H1 (cell line): Measurements from ENCODE around the gene SSBP3.

Source experiments
- POLR2AphosphoS5 ChIP-seq: IDR thresholded peaks from 2 replicates; pipeline ENCODE4 v1.6.1; 2011; ENCODE audit warnings: low read depth, low read length
- YY1 ChIP-seq: IDR thresholded peaks from 2 replicates; pipeline ENCODE4 v1.6.1; 2011; ENCODE audit warnings: low read depth, mild to moderate bottlenecking, low read length
- TF ChIP-seq, protein P1 (sequence below), 3 experiments: IDR thresholded peaks; 1 replicate in 2 of 3; 2 replicates in 1 of 3; pipeline versions ENCODE4 v1.5.1 to v1.6.1; 2011; ENCODE audit warnings: low read length in 3 of 3, mild to moderate bottlenecking in 3 of 3, inconsistent platforms in 2 of 3, low read depth in 1 of 3, moderate library complexity in 1 of 3; ENCODE audit not compliant: insufficient read depth in 1 of 3; ENCODE audit errors: control extremely low read depth in 1 of 3
- TF ChIP-seq, protein P2 (sequence below): IDR thresholded peaks from 2 replicates; pipeline ENCODE4 v1.6.1; 2012; ENCODE audit warnings: low read length, inconsistent platforms

DNA sequence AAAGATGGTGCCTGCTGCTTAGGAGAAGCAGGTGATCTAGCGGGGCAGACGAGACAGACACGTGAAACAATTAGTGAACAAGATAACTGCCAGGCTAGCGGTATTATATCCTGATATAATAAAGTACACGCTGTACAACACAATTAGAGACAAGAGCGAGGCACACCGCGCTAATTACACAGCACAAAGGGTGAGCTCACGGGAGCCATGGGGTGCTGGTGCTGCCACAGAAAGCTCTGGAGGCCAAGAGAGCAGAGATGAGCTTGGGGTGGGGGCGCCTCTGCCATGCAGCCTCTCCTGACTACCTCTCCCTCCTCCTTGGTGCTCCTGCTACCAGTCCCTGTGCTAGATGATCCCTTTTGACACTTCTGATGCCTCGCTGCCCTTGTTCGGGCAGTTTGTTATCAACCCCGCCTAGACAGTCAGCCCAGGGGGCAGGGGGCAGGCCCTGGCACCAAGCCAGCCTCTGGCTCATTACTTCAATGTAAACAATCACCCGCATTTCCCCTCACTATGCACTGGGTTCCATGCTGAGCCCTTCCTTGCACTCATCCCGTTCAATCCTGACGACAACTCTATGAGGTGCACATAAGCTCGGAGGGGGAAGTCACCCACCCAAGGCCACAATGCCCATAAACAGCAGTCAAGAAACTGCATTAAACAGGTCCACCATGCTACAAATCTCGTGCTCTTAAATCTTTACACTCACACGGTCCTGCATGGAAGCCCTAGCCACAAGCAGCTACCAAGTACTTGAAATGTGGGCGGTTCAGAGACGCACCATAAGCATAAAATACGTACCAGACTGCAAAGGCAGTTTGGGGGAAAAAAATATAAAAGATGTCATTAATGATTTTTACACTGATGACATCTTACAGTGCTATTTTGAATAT, 103.0 kb downstream of the SSBP3 start:
- TF ChIP-seq POLR2AphosphoS5 (no peak), YY1 (no peak)
- TF ChIP-seq, protein P1, sequence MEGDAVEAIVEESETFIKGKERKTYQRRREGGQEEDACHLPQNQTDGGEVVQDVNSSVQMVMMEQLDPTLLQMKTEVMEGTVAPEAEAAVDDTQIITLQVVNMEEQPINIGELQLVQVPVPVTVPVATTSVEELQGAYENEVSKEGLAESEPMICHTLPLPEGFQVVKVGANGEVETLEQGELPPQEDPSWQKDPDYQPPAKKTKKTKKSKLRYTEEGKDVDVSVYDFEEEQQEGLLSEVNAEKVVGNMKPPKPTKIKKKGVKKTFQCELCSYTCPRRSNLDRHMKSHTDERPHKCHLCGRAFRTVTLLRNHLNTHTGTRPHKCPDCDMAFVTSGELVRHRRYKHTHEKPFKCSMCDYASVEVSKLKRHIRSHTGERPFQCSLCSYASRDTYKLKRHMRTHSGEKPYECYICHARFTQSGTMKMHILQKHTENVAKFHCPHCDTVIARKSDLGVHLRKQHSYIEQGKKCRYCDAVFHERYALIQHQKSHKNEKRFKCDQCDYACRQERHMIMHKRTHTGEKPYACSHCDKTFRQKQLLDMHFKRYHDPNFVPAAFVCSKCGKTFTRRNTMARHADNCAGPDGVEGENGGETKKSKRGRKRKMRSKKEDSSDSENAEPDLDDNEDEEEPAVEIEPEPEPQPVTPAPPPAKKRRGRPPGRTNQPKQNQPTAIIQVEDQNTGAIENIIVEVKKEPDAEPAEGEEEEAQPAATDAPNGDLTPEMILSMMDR (IDR thresholded peaks at IDR 0.05; ENCODE audit: control extremely low read depth in 1 of 3, insufficient read depth in 1 of 3, low read depth in 1 of 3, low read length in 3 of 3): no peak
- TF ChIP-seq, protein P2, sequence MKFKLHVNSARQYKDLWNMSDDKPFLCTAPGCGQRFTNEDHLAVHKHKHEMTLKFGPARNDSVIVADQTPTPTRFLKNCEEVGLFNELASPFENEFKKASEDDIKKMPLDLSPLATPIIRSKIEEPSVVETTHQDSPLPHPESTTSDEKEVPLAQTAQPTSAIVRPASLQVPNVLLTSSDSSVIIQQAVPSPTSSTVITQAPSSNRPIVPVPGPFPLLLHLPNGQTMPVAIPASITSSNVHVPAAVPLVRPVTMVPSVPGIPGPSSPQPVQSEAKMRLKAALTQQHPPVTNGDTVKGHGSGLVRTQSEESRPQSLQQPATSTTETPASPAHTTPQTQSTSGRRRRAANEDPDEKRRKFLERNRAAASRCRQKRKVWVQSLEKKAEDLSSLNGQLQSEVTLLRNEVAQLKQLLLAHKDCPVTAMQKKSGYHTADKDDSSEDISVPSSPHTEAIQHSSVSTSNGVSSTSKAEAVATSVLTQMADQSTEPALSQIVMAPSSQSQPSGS: no peak
